ENCODE results near the gene USP53.

Gene USP53

GRCh38 chr4:119218093-119218492 is 5.6 kb downstream of the USP53 start:
- H3K27ac ChIP-seq (ENCODE audit: low read depth, low read length): no peak overlapping the region
- no peaks in the 10 kb centered on the region for H3K9me3 ChIP-seq (ENCODE audit: control insufficient read depth in 5 of 5, low read length in 5 of 5)
- no peak overlapping the region for H3K9ac ChIP-seq (ENCODE audit: low read length in 5 of 5)
- H3K36me3 ChIP-seq (ENCODE audit: control insufficient read depth in 5 of 5, insufficient read depth in 5 of 5, low read length in 5 of 5): peaks cover 11 to 24% (median 14%) of the 10 kb centered on the region in 5 donors
- no peaks in the 10 kb centered on the region for H3K27me3 ChIP-seq (ENCODE audit: control insufficient read depth in 5 of 5, insufficient read depth in 4 of 5, low read length in 5 of 5)
- H3K4me3 ChIP-seq (ENCODE audit: low read depth in 1 of 5, low read length in 5 of 5): no peak overlapping the region
- peaks cover 0 to 17% (median 8%) of the 10 kb centered on the region in 5 donors for H3K4me1 ChIP-seq (ENCODE audit: control insufficient read depth in 5 of 5, insufficient read depth in 5 of 5, low read length in 5 of 5)

DNA sequence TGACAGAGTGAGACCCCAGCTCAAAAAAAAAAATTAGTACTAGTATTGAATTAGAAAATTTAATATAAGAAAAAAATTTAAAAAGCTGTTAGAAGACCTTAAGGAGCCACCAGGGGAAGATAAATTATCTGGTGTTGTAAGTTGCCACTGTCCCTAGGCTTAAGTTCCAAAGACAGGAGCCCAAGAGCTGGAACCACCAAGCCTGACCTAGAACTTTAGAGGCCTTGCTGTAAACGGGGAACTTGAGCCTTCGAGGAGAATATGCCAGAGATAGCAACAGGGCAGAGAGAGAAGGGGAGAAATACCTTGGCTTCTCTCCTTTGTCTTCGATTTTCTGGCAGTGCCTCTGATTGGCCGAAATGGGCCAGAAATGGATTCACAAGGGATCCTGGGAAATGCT is 8.9 kb downstream of the USP53 start:
- Histone ChIP-seq H3K27ac (ENCODE audit: low read depth, low read length) (no peak overlapping the region), H3K9ac (ENCODE audit: low read length in 5 of 5) (no peak overlapping the region), H3K4me1 (ENCODE audit: control insufficient read depth in 5 of 5, insufficient read depth in 5 of 5, low read length in 5 of 5) (peaks cover 0 to 5% (median 0%) of the 10 kb centered on the region in 5 donors), H3K27me3 (ENCODE audit: control insufficient read depth in 5 of 5, insufficient read depth in 4 of 5, low read length in 5 of 5) (no peaks in the 10 kb centered on the region), H3K36me3 (ENCODE audit: control insufficient read depth in 5 of 5, insufficient read depth in 5 of 5, low read length in 5 of 5) (peaks cover 11 to 31% (median 14%) of the 10 kb centered on the region in 5 donors), H3K9me3 (ENCODE audit: control insufficient read depth in 5 of 5, low read length in 5 of 5) (no peaks in the 10 kb centered on the region), H3K4me3 (ENCODE audit: low read depth in 1 of 5, low read length in 5 of 5) (no peak overlapping the region)

- no peak overlapping the region for H3K27ac ChIP-seq (ENCODE audit: low read depth, low read length)
- peaks cover 5 to 16% (median 15%) of the 10 kb centered on the region in 5 donors for H3K36me3 ChIP-seq (ENCODE audit: control insufficient read depth in 5 of 5, insufficient read depth in 5 of 5, low read length in 5 of 5)
- H3K4me1 ChIP-seq (ENCODE audit: control insufficient read depth in 5 of 5, insufficient read depth in 5 of 5, low read length in 5 of 5): no peaks in the 10 kb centered on the region
- H3K9me3 ChIP-seq (ENCODE audit: control insufficient read depth in 5 of 5, low read length in 5 of 5): no peaks in the 10 kb centered on the region
- H3K9ac ChIP-seq (ENCODE audit: low read length in 5 of 5): no peak overlapping the region
- H3K4me3 ChIP-seq (ENCODE audit: low read depth in 1 of 5, low read length in 5 of 5): no peak overlapping the region
- H3K27me3 ChIP-seq (ENCODE audit: control insufficient read depth in 5 of 5, insufficient read depth in 4 of 5, low read length in 5 of 5): no peaks in the 10 kb centered on the region
These were observed 15.2 kb downstream of the USP53 start for GRCh38 chr4:119227690-119228089.

- Histone ChIP-seq H3K4me3 (ENCODE audit: low read depth in 1 of 5, low read length in 5 of 5) (no peak overlapping the region), H3K9me3 (ENCODE audit: control insufficient read depth in 5 of 5, low read length in 5 of 5) (no peaks in the 10 kb centered on the region), H3K27ac (ENCODE audit: low read depth, low read length) (no peak overlapping the region), H3K36me3 (ENCODE audit: control insufficient read depth in 5 of 5, insufficient read depth in 5 of 5, low read length in 5 of 5) (peaks cover 5 to 16% (median 11%) of the 10 kb centered on the region in 5 donors), H3K4me1 (ENCODE audit: control insufficient read depth in 5 of 5, insufficient read depth in 5 of 5, low read length in 5 of 5) (peaks cover 0 to under 1% (median 0%) of the 10 kb centered on the region in 5 donors), H3K9ac (ENCODE audit: low read length in 5 of 5) (no peak overlapping the region), H3K27me3 (ENCODE audit: control insufficient read depth in 5 of 5, insufficient read depth in 4 of 5, low read length in 5 of 5) (no peaks in the 10 kb centered on the region)
These were observed 15.9 kb downstream of the USP53 start for GRCh38 chr4:119228406-119228805.

GRCh38 chr4:119229908-119230687 is 17.6 kb downstream of the USP53 start:
- no peak overlapping the region for H3K4me3 ChIP-seq (ENCODE audit: low read depth in 1 of 5, low read length in 5 of 5)
- peaks cover 0 to 8% (median 7%) of the 10 kb centered on the region in 5 donors for H3K4me1 ChIP-seq (ENCODE audit: control insufficient read depth in 5 of 5, insufficient read depth in 5 of 5, low read length in 5 of 5)
- no peaks in the 10 kb centered on the region for H3K27me3 ChIP-seq (ENCODE audit: control insufficient read depth in 5 of 5, insufficient read depth in 4 of 5, low read length in 5 of 5)
- no peak overlapping the region for H3K9ac ChIP-seq (ENCODE audit: low read length in 5 of 5)
- H3K9me3 ChIP-seq (ENCODE audit: control insufficient read depth in 5 of 5, low read length in 5 of 5): no peaks in the 10 kb centered on the region
- peaks cover 5 to 16% (median 12%) of the 10 kb centered on the region in 5 donors for H3K36me3 ChIP-seq (ENCODE audit: control insufficient read depth in 5 of 5, insufficient read depth in 5 of 5, low read length in 5 of 5)
- H3K27ac ChIP-seq (ENCODE audit: low read depth, low read length): no peak overlapping the region

GRCh38 chr4:119231491-119231890 is 19.0 kb downstream of the USP53 start:
- peaks cover 14 to 27% (median 18%) of the 10 kb centered on the region in 5 donors for H3K36me3 ChIP-seq (ENCODE audit: control insufficient read depth in 5 of 5, insufficient read depth in 5 of 5, low read length in 5 of 5)
- H3K27ac ChIP-seq (ENCODE audit: low read depth, low read length): no peak overlapping the region
- H3K9ac ChIP-seq (ENCODE audit: low read length in 5 of 5): no peak overlapping the region
- no peak overlapping the region for H3K4me3 ChIP-seq (ENCODE audit: low read depth in 1 of 5, low read length in 5 of 5)
- H3K27me3 ChIP-seq (ENCODE audit: control insufficient read depth in 5 of 5, insufficient read depth in 4 of 5, low read length in 5 of 5): no peaks in the 10 kb centered on the region
- peaks cover 0 to 8% (median 7%) of the 10 kb centered on the region in 5 donors for H3K4me1 ChIP-seq (ENCODE audit: control insufficient read depth in 5 of 5, insufficient read depth in 5 of 5, low read length in 5 of 5)
- no peaks in the 10 kb centered on the region for H3K9me3 ChIP-seq (ENCODE audit: control insufficient read depth in 5 of 5, low read length in 5 of 5)

GRCh38 chr4:119232286-119232685 is 19.8 kb downstream of the USP53 start:
- Histone ChIP-seq H3K9ac (ENCODE audit: low read length in 5 of 5) (no peak overlapping the region), H3K27me3 (ENCODE audit: control insufficient read depth in 5 of 5, insufficient read depth in 4 of 5, low read length in 5 of 5) (no peaks in the 10 kb centered on the region), H3K4me1 (ENCODE audit: control insufficient read depth in 5 of 5, insufficient read depth in 5 of 5, low read length in 5 of 5) (peaks cover 0 to 8% (median 7%) of the 10 kb centered on the region in 5 donors), H3K4me3 (ENCODE audit: low read depth in 1 of 5, low read length in 5 of 5) (no peak overlapping the region), H3K36me3 (ENCODE audit: control insufficient read depth in 5 of 5, insufficient read depth in 5 of 5, low read length in 5 of 5) (peaks cover 15 to 27% (median 21%) of the 10 kb centered on the region in 5 donors), H3K9me3 (ENCODE audit: control insufficient read depth in 5 of 5, low read length in 5 of 5) (no peaks in the 10 kb centered on the region), H3K27ac (ENCODE audit: low read depth, low read length) (no peak overlapping the region)

DNA sequence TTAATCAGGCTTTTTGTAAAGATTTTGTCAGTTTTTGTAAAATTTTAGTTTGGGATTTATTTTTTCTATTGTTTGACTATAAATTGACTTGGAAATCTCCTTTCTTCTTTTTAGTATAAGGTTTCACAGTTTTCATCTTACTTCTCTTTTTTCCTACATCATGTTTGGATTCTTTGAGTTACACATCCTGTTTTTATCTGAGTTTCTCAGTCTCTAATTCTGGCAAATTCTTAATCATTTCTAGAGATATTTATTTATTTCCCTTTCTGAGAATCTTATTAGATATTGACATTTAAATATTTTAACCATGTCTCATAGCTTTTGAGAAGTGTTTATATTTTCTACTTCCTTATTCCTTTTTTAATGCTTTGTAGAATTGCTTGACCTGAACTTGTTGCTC is 20.7 kb downstream of the USP53 start:
- Histone ChIP-seq H3K4me1 (ENCODE audit: control insufficient read depth in 5 of 5, insufficient read depth in 5 of 5, low read length in 5 of 5) (peaks cover 0 to 8% (median 7%) of the 10 kb centered on the region in 5 donors), H3K27me3 (ENCODE audit: control insufficient read depth in 5 of 5, insufficient read depth in 4 of 5, low read length in 5 of 5) (no peaks in the 10 kb centered on the region), H3K36me3 (ENCODE audit: control insufficient read depth in 5 of 5, insufficient read depth in 5 of 5, low read length in 5 of 5) (peaks cover 17 to 28% (median 26%) of the 10 kb centered on the region in 5 donors), H3K4me3 (ENCODE audit: low read depth in 1 of 5, low read length in 5 of 5) (no peak overlapping the region), H3K9me3 (ENCODE audit: control insufficient read depth in 5 of 5, low read length in 5 of 5) (no peaks in the 10 kb centered on the region), H3K9ac (ENCODE audit: low read length in 5 of 5) (no peak overlapping the region), H3K27ac (ENCODE audit: low read depth, low read length) (peak overlapping the region; percentile 3)

DNA sequence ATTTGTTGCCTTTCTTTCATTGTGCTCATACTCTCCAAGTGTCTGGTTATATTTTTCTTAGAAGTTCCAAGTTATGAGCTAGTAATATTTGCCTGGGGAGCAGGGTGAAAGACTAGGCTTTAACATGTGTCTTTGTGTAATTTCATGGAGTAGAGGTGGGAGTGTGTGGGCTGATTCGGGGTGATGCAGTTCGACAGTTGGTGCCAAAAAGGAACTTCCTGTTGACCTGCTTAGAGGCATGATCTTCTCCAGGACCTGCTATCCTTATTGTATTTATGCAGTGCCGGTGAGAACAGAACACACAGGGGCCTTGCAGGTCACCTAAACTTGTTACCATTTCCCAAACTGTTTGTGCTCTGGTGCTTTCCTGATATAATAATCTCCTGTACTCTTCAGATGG is 21.2 kb downstream of the USP53 start:
- Histone ChIP-seq H3K27me3 (ENCODE audit: control insufficient read depth in 5 of 5, insufficient read depth in 4 of 5, low read length in 5 of 5) (no peaks in the 10 kb centered on the region), H3K4me1 (ENCODE audit: control insufficient read depth in 5 of 5, insufficient read depth in 5 of 5, low read length in 5 of 5) (peaks cover 0 to 8% (median 7%) of the 10 kb centered on the region in 5 donors), H3K9ac (ENCODE audit: low read length in 5 of 5) (no peak overlapping the region), H3K9me3 (ENCODE audit: control insufficient read depth in 5 of 5, low read length in 5 of 5) (no peaks in the 10 kb centered on the region), H3K36me3 (ENCODE audit: control insufficient read depth in 5 of 5, insufficient read depth in 5 of 5, low read length in 5 of 5) (peaks cover 17 to 33% (median 26%) of the 10 kb centered on the region in 5 donors), H3K4me3 (ENCODE audit: low read depth in 1 of 5, low read length in 5 of 5) (no peak overlapping the region), H3K27ac (ENCODE audit: low read depth, low read length) (no peak overlapping the region)

GRCh38 chr4:119237201-119237600 is 24.7 kb downstream of the USP53 start:
- Histone ChIP-seq H3K4me1 (ENCODE audit: control insufficient read depth in 5 of 5, insufficient read depth in 5 of 5, low read length in 5 of 5) (peaks cover 0 to 8% (median 7%) of the 10 kb centered on the region in 5 donors), H3K9ac (ENCODE audit: low read length in 5 of 5) (no peak overlapping the region), H3K27me3 (ENCODE audit: control insufficient read depth in 5 of 5, insufficient read depth in 4 of 5, low read length in 5 of 5) (no peaks in the 10 kb centered on the region), H3K9me3 (ENCODE audit: control insufficient read depth in 5 of 5, low read length in 5 of 5) (no peaks in the 10 kb centered on the region), H3K27ac (ENCODE audit: low read depth, low read length) (no peak overlapping the region), H3K4me3 (ENCODE audit: low read depth in 1 of 5, low read length in 5 of 5) (no peak overlapping the region), H3K36me3 (ENCODE audit: control insufficient read depth in 5 of 5, insufficient read depth in 5 of 5, low read length in 5 of 5) (peaks cover 12 to 34% (median 16%) of the 10 kb centered on the region in 5 donors)

All from subcutaneous abdominal adipose tissue (tissue), 5 donors.